ENCODE data around the gene ELMO3. TPM values are rescaled to one million over a fixed set of nuclear protein-coding genes. Genes with fewer than 3 reads are reported as not detected.
A peak's percentile ranks its signal among the peaks of the same experiment; 100 is the strongest.

Gene ELMO3
- total and polyA plus RNA-seq, 2 of the 13 experiments (the other 11 are each of a cell fraction or from before 2014, with no cell fraction given) = 2.6 to 4.0 TPM

- TF ChIP-seq, protein P1, sequence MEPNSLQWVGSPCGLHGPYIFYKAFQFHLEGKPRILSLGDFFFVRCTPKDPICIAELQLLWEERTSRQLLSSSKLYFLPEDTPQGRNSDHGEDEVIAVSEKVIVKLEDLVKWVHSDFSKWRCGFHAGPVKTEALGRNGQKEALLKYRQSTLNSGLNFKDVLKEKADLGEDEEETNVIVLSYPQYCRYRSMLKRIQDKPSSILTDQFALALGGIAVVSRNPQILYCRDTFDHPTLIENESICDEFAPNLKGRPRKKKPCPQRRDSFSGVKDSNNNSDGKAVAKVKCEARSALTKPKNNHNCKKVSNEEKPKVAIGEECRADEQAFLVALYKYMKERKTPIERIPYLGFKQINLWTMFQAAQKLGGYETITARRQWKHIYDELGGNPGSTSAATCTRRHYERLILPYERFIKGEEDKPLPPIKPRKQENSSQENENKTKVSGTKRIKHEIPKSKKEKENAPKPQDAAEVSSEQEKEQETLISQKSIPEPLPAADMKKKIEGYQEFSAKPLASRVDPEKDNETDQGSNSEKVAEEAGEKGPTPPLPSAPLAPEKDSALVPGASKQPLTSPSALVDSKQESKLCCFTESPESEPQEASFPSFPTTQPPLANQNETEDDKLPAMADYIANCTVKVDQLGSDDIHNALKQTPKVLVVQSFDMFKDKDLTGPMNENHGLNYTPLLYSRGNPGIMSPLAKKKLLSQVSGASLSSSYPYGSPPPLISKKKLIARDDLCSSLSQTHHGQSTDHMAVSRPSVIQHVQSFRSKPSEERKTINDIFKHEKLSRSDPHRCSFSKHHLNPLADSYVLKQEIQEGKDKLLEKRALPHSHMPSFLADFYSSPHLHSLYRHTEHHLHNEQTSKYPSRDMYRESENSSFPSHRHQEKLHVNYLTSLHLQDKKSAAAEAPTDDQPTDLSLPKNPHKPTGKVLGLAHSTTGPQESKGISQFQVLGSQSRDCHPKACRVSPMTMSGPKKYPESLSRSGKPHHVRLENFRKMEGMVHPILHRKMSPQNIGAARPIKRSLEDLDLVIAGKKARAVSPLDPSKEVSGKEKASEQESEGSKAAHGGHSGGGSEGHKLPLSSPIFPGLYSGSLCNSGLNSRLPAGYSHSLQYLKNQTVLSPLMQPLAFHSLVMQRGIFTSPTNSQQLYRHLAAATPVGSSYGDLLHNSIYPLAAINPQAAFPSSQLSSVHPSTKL (CRISPR knock-in tag; IDR thresholded peaks at IDR 0.05) = no peak; the same call in none of the 2 replicates
- TF ChIP-seq YY1 (IDR thresholded peaks at IDR 0.05; ENCODE audit: insufficient read depth, insufficient replicate concordance, low read depth, low read length) (peak; percentile 61), YEATS4 (CRISPR knock-in tag; IDR thresholded peaks at IDR 0.05; ENCODE audit: borderline replicate concordance) (peak; percentile 90; the same call in 1 of the 2 replicates), SMAD3 (CRISPR knock-in tag; IDR thresholded peaks at IDR 0.05) (peak; percentile 60), NFYB (CRISPR knock-in tag; IDR thresholded peaks at IDR 0.05) (peak; percentile 96), ZNF660 (CRISPR knock-in tag; IDR thresholded peaks at IDR 0.05; ENCODE audit: borderline replicate concordance, low read depth) (no peak), ZNF7 (CRISPR knock-in tag; IDR thresholded peaks at IDR 0.05) (no peak), HOXA3 (CRISPR knock-in tag; IDR thresholded peaks at IDR 0.05) (peak; percentile 99), ZNF597 (CRISPR knock-in tag; IDR thresholded peaks at IDR 0.05) (no peak), ZNF75D (CRISPR knock-in tag; IDR thresholded peaks at IDR 0.05; ENCODE audit: borderline replicate concordance) (no peak), GPN1 (CRISPR knock-in tag; IDR thresholded peaks at IDR 0.05; ENCODE audit: borderline replicate concordance) (no peak), SRF (IDR thresholded peaks at IDR 0.05; ENCODE audit: low read depth, low read length) (no peak), FOXC1 (CRISPR knock-in tag; IDR thresholded peaks at IDR 0.05; ENCODE audit: borderline replicate concordance) (peak; percentile 21), ZFX (CRISPR knock-in tag; IDR thresholded peaks at IDR 0.05; ENCODE audit: low read depth) (peak; percentile 73), DPF2 (CRISPR knock-in tag; IDR thresholded peaks at IDR 0.05; ENCODE audit: borderline replicate concordance, low read depth) (no peak), TARDBP (CRISPR knock-in tag; IDR thresholded peaks at IDR 0.05) (peak; percentile 93), CENPT (CRISPR knock-in tag; IDR thresholded peaks at IDR 0.05; ENCODE audit: low read depth) (no peak), ZNF775 (CRISPR knock-in tag; IDR thresholded peaks at IDR 0.05; ENCODE audit: borderline replicate concordance) (no peak), DMAP1 (CRISPR knock-in tag; IDR thresholded peaks at IDR 0.05) (peak; percentile 75; the same call in 1 of the 2 replicates), ZMYM2 (CRISPR knock-in tag; IDR thresholded peaks at IDR 0.05) (no peak), IKZF4 (CRISPR knock-in tag; IDR thresholded peaks at IDR 0.05; ENCODE audit: borderline replicate concordance, low read depth, not compliant biosample characterization) (no peak), ATF6 (CRISPR knock-in tag; conservative IDR thresholded peaks at IDR 0.05) (no peak), ZNF737 (CRISPR knock-in tag; IDR thresholded peaks at IDR 0.05; ENCODE audit: borderline replicate concordance) (no peak), ZFAT (CRISPR knock-in tag; conservative IDR thresholded peaks at IDR 0.05) (no peak)
Observed at GRCh38 chr16:67183627-67184452, 15.1 kb upstream of the ELMO3 start, which contains the start of gene MATCAP1 (continued).

All from HepG2 (cell line).